Neural cell (in vitro differentiated cells): ENCODE results near the gene WWC1. TPM values are rescaled to one million over a fixed set of nuclear protein-coding genes. Genes with fewer than 3 reads are reported as not detected.

Source experiments
- H2AFZ ChIP-seq: fragments of 200-600, 300-800 bp; sonication (generic), shearing (Covaris generic); 2 replicates; pipeline ENCODE4 v1.6.0; 2014; ENCODE audit warnings: low read depth, mild to moderate bottlenecking, antibody characterized with exemption, low read length, moderate library complexity
- H3F3A ChIP-seq: fragments of 200-600 bp; shearing (Covaris generic); 2 replicates; pipeline ENCODE4 v1.6.1; 2016; ENCODE audit warnings: mild to moderate bottlenecking, moderate library complexity, mixed read lengths, antibody characterized with exemption, low read length; ENCODE audit not compliant: insufficient read depth, poor library complexity, severe bottlenecking
- H3K27ac ChIP-seq: fragments of 200-600, 300-800 bp; sonication (generic), shearing (Covaris generic); 2 replicates; pipeline ENCODE4 v1.5.1; 2014; ENCODE audit warnings: mild to moderate bottlenecking, low read length, moderate library complexity
- H3K27me3 ChIP-seq: fragments of 300-800, 200-600 bp; sonication (generic), shearing (Covaris generic); 2 replicates; pipeline ENCODE4 v1.6.0; 2014; ENCODE audit warnings: mild to moderate bottlenecking, low read depth, low read length, moderate library complexity; ENCODE audit not compliant: insufficient read depth
- H3K36me3 ChIP-seq: fragments of 300-800, 200-600 bp; sonication (generic), shearing (Covaris generic); 2 replicates; pipeline ENCODE4 v1.5.1; 2014; ENCODE audit warnings: mild to moderate bottlenecking, antibody characterized with exemption, low read length, moderate library complexity; ENCODE audit not compliant: insufficient read depth
- H3K4me2 ChIP-seq: fragments of 300-800, 200-600 bp; sonication (generic), shearing (Covaris generic); 2 replicates; pipeline ENCODE4 v1.6.0; 2014; ENCODE audit warnings: mild to moderate bottlenecking, low read length
- H3K4me3 ChIP-seq: fragments of 300-800, 200-600 bp; sonication (generic), shearing (Covaris generic); 2 replicates; pipeline ENCODE4 v1.5.1; 2014; ENCODE audit warnings: mild to moderate bottlenecking, low read length, moderate library complexity
- H3K79me2 ChIP-seq: fragments of 200-600 bp; shearing (Covaris generic); replicated peaks from 2 replicates; pipeline ENCODE4 v1.6.0; 2014; ENCODE audit warnings: mild to moderate bottlenecking, low read length, moderate library complexity; ENCODE audit not compliant: insufficient read depth
- H3K9ac ChIP-seq: fragments of 300-800, 200-600 bp; sonication (generic), shearing (Covaris generic); 2 replicates; pipeline ENCODE4 v1.6.1; 2016; ENCODE audit warnings: mild to moderate bottlenecking, low read length, mixed read lengths
- H3K9me2 ChIP-seq: fragments of 200-600 bp; shearing (Covaris generic); 2 replicates; pipeline ENCODE4 v1.6.1; 2016; ENCODE audit warnings: mild to moderate bottlenecking, low read length, mixed read lengths; ENCODE audit not compliant: insufficient read depth
- H3K9me3 ChIP-seq: fragments of 200-600, 300-800 bp; sonication (generic), shearing (Covaris generic); 2 replicates; pipeline ENCODE4 v1.6.1; 2016; ENCODE audit warnings: mild to moderate bottlenecking, mixed run types, low read length, moderate library complexity, mixed read lengths
- H4K20me1 ChIP-seq: fragments of 200-600 bp; shearing (Covaris generic); 2 replicates; pipeline ENCODE4 v1.6.1; 2016; ENCODE audit warnings: mild to moderate bottlenecking, mixed run types; ENCODE audit not compliant: insufficient read depth
- CTCF ChIP-seq: fragments of 450-650 bp; IDR thresholded peaks from 2 replicates; pipeline ENCODE4 v1.5.1; 2014; ENCODE audit warnings: antibody characterized with exemption, mild to moderate bottlenecking, moderate library complexity; ENCODE audit not compliant: poor library complexity, severe bottlenecking
- EP300 ChIP-seq: fragments of 450-650 bp; conservative IDR thresholded peaks from 2 replicates; pipeline ENCODE4 v1.6.1; 2014; ENCODE audit warnings: antibody characterized with exemption, mild to moderate bottlenecking, moderate library complexity; ENCODE audit not compliant: poor library complexity, severe bottlenecking
- EZH2 ChIP-seq: fragments of 200-600, 300-800 bp; shearing (Covaris generic), sonication (generic); IDR thresholded peaks from 2 replicates; pipeline ENCODE4 v1.6.1; 2014; ENCODE audit warnings: antibody characterized with exemption, low read length, borderline replicate concordance, mild to moderate bottlenecking; ENCODE audit not compliant: insufficient read depth, poor library complexity, severe bottlenecking
- MXI1 ChIP-seq: fragments of 450-650 bp; conservative IDR thresholded peaks from 2 replicates; pipeline ENCODE4 v1.6.1; 2014; ENCODE audit warnings: antibody characterized with exemption, mild to moderate bottlenecking; ENCODE audit not compliant: poor library complexity, severe bottlenecking
- POLR2AphosphoS5 ChIP-seq: IDR thresholded peaks from 2 replicates; pipeline ENCODE4 v1.6.1; 2012
- RAD21 ChIP-seq: fragments of 450-650 bp; conservative IDR thresholded peaks from 2 replicates; pipeline ENCODE4 v1.6.1; 2014; ENCODE audit warnings: antibody characterized with exemption, mild to moderate bottlenecking, moderate library complexity
- REST ChIP-seq: IDR thresholded peaks from 2 replicates; pipeline ENCODE4 v1.6.1; 2012; ENCODE audit warnings: borderline replicate concordance
- SMC3 ChIP-seq: fragments of 450-650 bp; conservative IDR thresholded peaks from 2 replicates; pipeline ENCODE4 v1.6.1; 2014; ENCODE audit warnings: antibody characterized with exemption, mild to moderate bottlenecking, moderate library complexity; ENCODE audit not compliant: poor library complexity
- TAF1 ChIP-seq: IDR thresholded peaks from 2 replicates; pipeline ENCODE4 v1.6.1; 2012; ENCODE audit warnings: low read depth
- polyA plus RNA-seq: library from polyadenylated mRNA; depleted of rRNA; stranded (reverse); fragments of >200 nt; gene quantifications from 2 replicates; pipeline ENCODE4 v1.2.3, GENCODE V29; 2014

WWC1 gene
- polyA plus RNA-seq, 1 donor from 2014 or later: 0.97 TPM

DNA sequence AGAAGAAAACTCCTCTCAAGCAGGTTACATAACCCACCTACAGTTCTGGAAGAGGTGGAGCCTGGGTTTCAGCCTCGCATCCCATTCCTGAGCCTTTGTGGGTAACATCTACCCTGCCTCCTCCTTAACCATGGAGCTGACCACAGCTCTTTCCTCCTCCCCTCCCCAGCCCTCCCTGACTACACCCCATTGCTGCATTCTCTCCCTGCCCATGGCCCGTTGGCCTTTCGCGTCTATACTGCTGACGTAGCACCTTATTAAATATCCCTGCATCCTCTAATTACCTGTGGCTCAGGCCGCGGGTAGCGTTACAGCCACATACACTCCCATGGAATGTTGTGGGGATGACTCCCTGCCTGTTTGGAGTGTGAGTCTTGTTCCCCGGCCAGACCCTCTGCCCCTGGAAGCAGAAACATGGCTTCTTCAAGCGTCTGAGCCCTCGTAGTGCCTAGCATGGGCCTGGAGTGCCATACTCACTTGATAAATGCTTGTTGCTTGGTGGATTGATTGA, 72.8 kb downstream of the WWC1 start:
- Histone ChIP-seq H3K27ac (no peak overlapping the region), H2AFZ (no peak overlapping the region), H3K4me2 (no peak overlapping the region), H3K4me3 (no peak overlapping the region), H3K9ac (no peak overlapping the region), H3K36me3 (no peaks in the 10 kb centered on the region), H3K79me2 (no peaks in the 10 kb centered on the region), H3K27me3 (no peaks in the 10 kb centered on the region), H4K20me1 (no peaks in the 10 kb centered on the region), H3K9me3 (no peaks in the 10 kb centered on the region), H3K9me2 (no peaks in the 10 kb centered on the region), H3F3A (no peaks in the 10 kb centered on the region)
- no peak for TF ChIP-seq TAF1
- no peak for TF ChIP-seq MXI1
- TF ChIP-seq EP300: no peak
- TF ChIP-seq EZH2: no peak
- no peak for TF ChIP-seq CTCF
- no peak for TF ChIP-seq REST
- TF ChIP-seq SMC3: no peak
- TF ChIP-seq RAD21: no peak
- no peak for TF ChIP-seq POLR2AphosphoS5

- TF ChIP-seq MXI1 (no peak), RAD21 (no peak), EP300 (no peak), POLR2AphosphoS5 (no peak), EZH2 (no peak), CTCF (no peak), TAF1 (no peak), REST (no peak), SMC3 (no peak)
- Histone ChIP-seq H3K27ac (no peak overlapping the region), H2AFZ (no peak overlapping the region)
These were observed 73.5 kb downstream of the WWC1 start for GRCh38 chr5:168364750-168365550.

More at GRCh38 chr5:168364750-168365550, 73.5 kb downstream of the WWC1 start:
- H3K79me2 ChIP-seq: no peaks in the 10 kb centered on the region
- no peak overlapping the region for H3K4me3 ChIP-seq
- no peaks in the 10 kb centered on the region for H3F3A ChIP-seq
- H3K36me3 ChIP-seq: no peaks in the 10 kb centered on the region
- H3K9me3 ChIP-seq: no peaks in the 10 kb centered on the region
- no peaks in the 10 kb centered on the region for H3K27me3 ChIP-seq
- no peak overlapping the region for H3K4me2 ChIP-seq
- H3K9me2 ChIP-seq: no peaks in the 10 kb centered on the region
- no peaks in the 10 kb centered on the region for H4K20me1 ChIP-seq
- H3K9ac ChIP-seq: no peak overlapping the region
